Glutamatergic neuron (in vitro differentiated cells): ENCODE measurements around the gene PTTG1IP2. TPM values are rescaled to one million over a fixed set of nuclear protein-coding genes. Genes with fewer than 3 reads are reported as not detected.

Experiments used
- DNase-seq: peaks from one replicate; pipeline ENCODE4 v3.0.0; 2022
- H3K27ac Mint-ChIP-seq: one replicate; pipeline ENCODE4 v1.8.0; 2020; ENCODE audit warnings: mild to moderate bottlenecking, mixed read lengths, inconsistent platforms; ENCODE audit not compliant: unreplicated experiment
- H3K27me3 Mint-ChIP-seq: one replicate; pipeline ENCODE4 v1.8.0; 2020; ENCODE audit warnings: mild to moderate bottlenecking, moderate library complexity, mixed read lengths, inconsistent platforms; ENCODE audit not compliant: unreplicated experiment
- H3K36me3 Mint-ChIP-seq: one replicate; pipeline ENCODE4 v1.8.0; 2020; ENCODE audit warnings: mild to moderate bottlenecking, mixed read lengths, inconsistent platforms; ENCODE audit not compliant: unreplicated experiment
- H3K4me1 Mint-ChIP-seq: one replicate; pipeline ENCODE4 v1.8.0; 2020; ENCODE audit warnings: mild to moderate bottlenecking, low read depth, mixed read lengths, inconsistent platforms; ENCODE audit not compliant: unreplicated experiment
- H3K4me3 Mint-ChIP-seq: one replicate; pipeline ENCODE4 v1.8.0; 2020; ENCODE audit warnings: mild to moderate bottlenecking, mixed read lengths, inconsistent platforms; ENCODE audit not compliant: unreplicated experiment
- H3K9me3 Mint-ChIP-seq: one replicate; pipeline ENCODE4 v1.8.0; 2020; ENCODE audit warnings: mild to moderate bottlenecking, moderate library complexity, mixed read lengths, inconsistent platforms; ENCODE audit not compliant: unreplicated experiment
- CTCF ChIP-seq: fragments of 200-600 bp; sonication (generic); IDR thresholded peaks from one replicate; pipeline ENCODE4 v1.5.0; 2021; ENCODE audit not compliant: partially characterized antibody, unreplicated experiment
- total RNA-seq: library from RNA; stranded (reverse); fragmentation: NEBNext Ultra II Directional; extraction: Animal tissue kit (Norgen Biotek cat#: 25700); gene quantifications from one replicate; pipeline ENCODE4 v1.2.1, GENCODE V29; 2021; ENCODE audit not compliant: unreplicated experiment

The PTTG1IP2 gene
- total RNA-seq, 1 donor from 2014 or later, result not detected

DNA sequence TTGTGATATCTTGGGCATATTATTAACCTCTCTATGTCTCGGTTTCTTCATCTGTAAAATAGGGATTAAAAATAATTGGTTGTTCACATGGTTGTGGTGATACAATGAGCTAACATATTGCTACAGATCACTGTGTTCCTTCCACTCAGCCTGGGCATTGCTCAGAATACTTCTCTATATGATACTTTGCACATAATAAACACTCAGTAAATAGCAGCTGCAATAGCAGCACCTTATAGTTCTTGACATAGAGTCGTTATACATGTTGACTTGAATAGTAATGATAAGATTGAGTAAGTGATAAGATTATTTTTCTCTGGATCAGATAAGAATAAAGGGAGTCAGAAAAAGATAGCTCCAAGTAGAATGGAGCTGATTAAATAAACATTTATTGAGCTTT lies 42.3 kb downstream of the PTTG1IP2 start:
- peaks cover 2% of the 10 kb centered on the region for H3K27me3 Mint-ChIP-seq
- TF ChIP-seq CTCF, result no peak
- H3K27ac Mint-ChIP-seq, result no peak overlapping the region
- no peaks in the 10 kb centered on the region for H3K4me1 Mint-ChIP-seq
- H3K36me3 Mint-ChIP-seq, result no peaks in the 10 kb centered on the region
- no peak for DNase-seq
- H3K4me3 Mint-ChIP-seq, result no peak overlapping the region
- no peaks in the 10 kb centered on the region for H3K9me3 Mint-ChIP-seq

DNA sequence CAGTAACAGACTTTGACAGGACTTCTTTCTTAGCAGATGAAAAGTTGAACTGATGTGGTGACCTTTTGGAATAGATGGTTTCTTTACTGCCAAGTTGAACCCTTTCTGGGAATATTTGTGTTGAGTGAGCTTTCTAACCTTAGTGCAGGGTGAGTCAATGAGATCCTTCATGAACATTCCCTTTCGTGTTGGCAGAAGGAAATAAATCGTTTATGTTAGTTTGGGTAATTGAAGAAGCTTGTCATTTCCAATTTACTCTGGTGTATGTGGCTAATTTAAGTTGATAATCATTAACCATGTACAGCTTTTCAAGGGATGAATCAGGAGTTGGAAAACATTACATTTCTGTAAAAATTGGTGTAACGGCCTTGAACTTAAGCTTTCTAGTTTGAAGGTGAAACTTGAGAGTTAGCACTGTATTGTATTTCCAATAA lies 43.4 kb downstream of the PTTG1IP2 start:
- Mint-ChIP-seq H3K4me3 (no peak overlapping the region), H3K27ac (no peak overlapping the region), H3K4me1 (peaks cover 4% of the 10 kb centered on the region), H3K36me3 (no peaks in the 10 kb centered on the region), H3K9me3 (no peaks in the 10 kb centered on the region), H3K27me3 (peaks cover 2% of the 10 kb centered on the region)
- no peak for TF ChIP-seq CTCF
- DNase-seq, result no peak

GRCh38 chr7:90516257-90516656 lies 46.8 kb downstream of the PTTG1IP2 start:
- H3K4me1 Mint-ChIP-seq, result peaks cover 14% of the 10 kb centered on the region
- no peaks in the 10 kb centered on the region for H3K27me3 Mint-ChIP-seq
- H3K27ac Mint-ChIP-seq, result peak overlapping the region; percentile 44
- TF ChIP-seq CTCF, result no peak
- H3K4me3 Mint-ChIP-seq, result peak overlapping the region; percentile 21
- no peak for DNase-seq
- no peaks in the 10 kb centered on the region for H3K9me3 Mint-ChIP-seq
- no peaks in the 10 kb centered on the region for H3K36me3 Mint-ChIP-seq

- no peak overlapping the region for H3K27ac Mint-ChIP-seq
- DNase-seq, result no peak
- no peaks in the 10 kb centered on the region for H3K9me3 Mint-ChIP-seq
- no peak for TF ChIP-seq CTCF
- H3K4me3 Mint-ChIP-seq, result no peak overlapping the region
- peaks cover 14% of the 10 kb centered on the region for H3K4me1 Mint-ChIP-seq
- H3K36me3 Mint-ChIP-seq, result no peaks in the 10 kb centered on the region
- no peaks in the 10 kb centered on the region for H3K27me3 Mint-ChIP-seq
Measured at GRCh38 chr7:90518630-90519029, 49.2 kb downstream of the PTTG1IP2 start.

GRCh38 chr7:90520484-90520883 lies 51.0 kb downstream of the PTTG1IP2 start:
- Mint-ChIP-seq H3K4me1 (peaks cover 14% of the 10 kb centered on the region), H3K27ac (no peak overlapping the region), H3K9me3 (no peaks in the 10 kb centered on the region), H3K27me3 (no peaks in the 10 kb centered on the region), H3K36me3 (no peaks in the 10 kb centered on the region), H3K4me3 (no peak overlapping the region)
- TF ChIP-seq CTCF, result peak; percentile 48
- DNase-seq, result no peak
